ENCODE results near the gene NPAS2.

Gene NPAS2

GRCh38 chr2:100793220-100793619, 26.7 kb upstream of the NPAS2 start:
- no peak for TF ChIP-seq ELF4 (IDR thresholded peaks at IDR 0.05)
- TF ChIP-seq SUZ12 (IDR thresholded peaks at IDR 0.05) = no peak
- TF ChIP-seq SP1 (IDR thresholded peaks at IDR 0.05) = no peak
- no peak for TF ChIP-seq HDGF (IDR thresholded peaks at IDR 0.05; ENCODE audit: borderline replicate concordance)
- TF ChIP-seq PKNOX1 (IDR thresholded peaks at IDR 0.05) = no peak
- DNase-seq (ENCODE audit: extremely low spot score) = no peak
- POLR2A ChIA-PET = no interaction called here
- CTCF ChIA-PET = no interaction called here

- DNase-seq (ENCODE audit: extremely low spot score) = no peak
- CTCF ChIA-PET = no interaction called here
- TF ChIP-seq PKNOX1 (IDR thresholded peaks at IDR 0.05) (no peak), NFRKB (IDR thresholded peaks at IDR 0.05) (no peak), FOXM1 (IDR thresholded peaks at IDR 0.05; ENCODE audit: borderline replicate concordance) (no peak), L3MBTL2 (conservative IDR thresholded peaks at IDR 0.05) (no peak), HDGF (IDR thresholded peaks at IDR 0.05; ENCODE audit: borderline replicate concordance) (no peak), ZNF384 (IDR thresholded peaks at IDR 0.05) (no peak), LEF1 (IDR thresholded peaks at IDR 0.05; ENCODE audit: borderline replicate concordance) (no peak), SUZ12 (IDR thresholded peaks at IDR 0.05) (no peak), TARDBP (IDR thresholded peaks at IDR 0.05) (no peak), ELF4 (IDR thresholded peaks at IDR 0.05) (no peak), CTBP1 (IDR thresholded peaks at IDR 0.05; ENCODE audit: borderline replicate concordance) (no peak), ARNT (IDR thresholded peaks at IDR 0.05) (no peak), FOXK2 (IDR thresholded peaks at IDR 0.05) (no peak), SP1 (IDR thresholded peaks at IDR 0.05) (no peak), FOXA1 (IDR thresholded peaks at IDR 0.05) (no peak), BHLHE40 (IDR thresholded peaks at IDR 0.05; ENCODE audit: borderline replicate concordance) (no peak)
- POLR2A ChIA-PET = no interaction called here
Observed at GRCh38 chr2:100793982-100794381, 26.0 kb upstream of the NPAS2 start.

GRCh38 chr2:100796499-100797100, 23.3 kb upstream of the NPAS2 start:
- CTCF ChIA-PET = interaction anchor here (0.5 kb wide), 1 partner anchor 252 kb away, joined by 3 read pairs; no protein-coding TSS in a partner anchor
- POLR2A ChIA-PET = no interaction called here
- TF ChIP-seq FOXA1 (IDR thresholded peaks at IDR 0.05) (no peak), PKNOX1 (IDR thresholded peaks at IDR 0.05) (no peak), FOXM1 (IDR thresholded peaks at IDR 0.05; ENCODE audit: borderline replicate concordance) (no peak), ELF4 (IDR thresholded peaks at IDR 0.05) (no peak), SUZ12 (IDR thresholded peaks at IDR 0.05) (no peak), ARNT (IDR thresholded peaks at IDR 0.05) (no peak), L3MBTL2 (conservative IDR thresholded peaks at IDR 0.05) (no peak), HDGF (IDR thresholded peaks at IDR 0.05; ENCODE audit: borderline replicate concordance) (no peak), FOXK2 (IDR thresholded peaks at IDR 0.05) (no peak), SP1 (IDR thresholded peaks at IDR 0.05) (no peak), CTBP1 (IDR thresholded peaks at IDR 0.05; ENCODE audit: borderline replicate concordance) (no peak), ZNF384 (IDR thresholded peaks at IDR 0.05) (no peak), TARDBP (IDR thresholded peaks at IDR 0.05) (no peak), BHLHE40 (IDR thresholded peaks at IDR 0.05; ENCODE audit: borderline replicate concordance) (no peak), NFRKB (IDR thresholded peaks at IDR 0.05) (no peak), LEF1 (IDR thresholded peaks at IDR 0.05; ENCODE audit: borderline replicate concordance) (no peak)
- DNase-seq (ENCODE audit: extremely low spot score) = no peak

GRCh38 chr2:100799686-100800085, 20.3 kb upstream of the NPAS2 start:
- TF ChIP-seq ELF4 (IDR thresholded peaks at IDR 0.05) = no peak
- no peak for TF ChIP-seq FOXA1 (IDR thresholded peaks at IDR 0.05)
- TF ChIP-seq ARNT (IDR thresholded peaks at IDR 0.05) = no peak
- TF ChIP-seq NFRKB (IDR thresholded peaks at IDR 0.05) = no peak
- no peak for TF ChIP-seq ZNF384 (IDR thresholded peaks at IDR 0.05)
- TF ChIP-seq SUZ12 (IDR thresholded peaks at IDR 0.05) = no peak
- TF ChIP-seq FOXM1 (IDR thresholded peaks at IDR 0.05; ENCODE audit: borderline replicate concordance) = no peak
- no peak for DNase-seq (ENCODE audit: extremely low spot score)
- POLR2A ChIA-PET = interaction anchor here (0.8 kb wide), 1 partner anchor 202 kb away, joined by 3 read pairs; the partner anchor contains the start of gene RPL31
- CTCF ChIA-PET = no interaction called here

- ChIA-PET POLR2A (no interaction called here), CTCF (no interaction called here)
- TF ChIP-seq ELF4 (IDR thresholded peaks at IDR 0.05) = no peak
- no peak for DNase-seq (ENCODE audit: extremely low spot score)
Observed at GRCh38 chr2:100800915-100801314, 19.0 kb upstream of the NPAS2 start.

GRCh38 chr2:100801402-100801801, 18.5 kb upstream of the NPAS2 start:
- TF ChIP-seq LEF1 (IDR thresholded peaks at IDR 0.05; ENCODE audit: borderline replicate concordance) (no peak), ZNF384 (IDR thresholded peaks at IDR 0.05) (no peak), BHLHE40 (IDR thresholded peaks at IDR 0.05; ENCODE audit: borderline replicate concordance) (no peak), FOXK2 (IDR thresholded peaks at IDR 0.05) (no peak), CTBP1 (IDR thresholded peaks at IDR 0.05; ENCODE audit: borderline replicate concordance) (no peak), FOXM1 (IDR thresholded peaks at IDR 0.05; ENCODE audit: borderline replicate concordance) (no peak), ELF4 (IDR thresholded peaks at IDR 0.05) (no peak), SUZ12 (IDR thresholded peaks at IDR 0.05) (no peak), FOXA1 (IDR thresholded peaks at IDR 0.05) (no peak), ARNT (IDR thresholded peaks at IDR 0.05) (no peak), L3MBTL2 (conservative IDR thresholded peaks at IDR 0.05) (no peak), SP1 (IDR thresholded peaks at IDR 0.05) (no peak), NFRKB (IDR thresholded peaks at IDR 0.05) (no peak), TARDBP (IDR thresholded peaks at IDR 0.05) (no peak), PKNOX1 (IDR thresholded peaks at IDR 0.05) (no peak), HDGF (IDR thresholded peaks at IDR 0.05; ENCODE audit: borderline replicate concordance) (no peak)
- CTCF ChIA-PET = no interaction called here
- no peak for DNase-seq (ENCODE audit: extremely low spot score)
- POLR2A ChIA-PET = no interaction called here

All from HEK293T (cell line).